Measurements from ENCODE around the gene LARP6. TPM values are rescaled to one million over a fixed set of nuclear protein-coding genes. Genes with fewer than 3 reads are reported as not detected.

Gene LARP6
- polyA plus RNA-seq, 4 donors = 2.3 to 7.1 (median 3.0) TPM; not detected in 1

GRCh38 chr15:70791259-70791658 is 62.7 kb downstream of the LARP6 start:
- Histone ChIP-seq H3K36me3 (ENCODE audit: control insufficient read depth in 3 of 3, insufficient read depth in 2 of 3, low read depth in 1 of 3, low read length in 3 of 3) (no peaks in the 10 kb centered on the region), H3K27me3 (ENCODE audit: control insufficient read depth in 3 of 3, insufficient read depth in 3 of 3, low read length in 3 of 3) (no peaks in the 10 kb centered on the region), H3K4me1 (ENCODE audit: control insufficient read depth in 3 of 3, insufficient read depth in 2 of 3, low read depth in 1 of 3, low read length in 2 of 3) (peaks cover 0 to 22% (median 3%) of the 10 kb centered on the region in 3 donors), H3K27ac (ENCODE audit: low read depth in 1 of 3, low read length in 2 of 3) (no peak overlapping the region), H3K4me3 (ENCODE audit: low read depth in 1 of 3, low read length in 3 of 3) (no peak overlapping the region), H3K9me3 (ENCODE audit: control insufficient read depth in 2 of 2, insufficient read depth in 1 of 2, low read depth in 1 of 2, low read length in 1 of 2) (no peaks in the 10 kb centered on the region)
- no peak for FAIRE-seq
- WGBS, 3 donors = 66 to 81% (median 80%) methylated on average over 5 of the region's 5 CpGs
- DNase-seq = no peak

GRCh38 chr15:70789213-70789612 is 64.7 kb downstream of the LARP6 start:
- peak; percentile 34 to 35 for DNase-seq
- 20 to 51% (median 37%) methylated on average over 4 of the region's 4 CpGs for WGBS, 3 donors
- Histone ChIP-seq H3K27ac (ENCODE audit: low read depth in 1 of 3, low read length in 2 of 3) (peak overlapping the region in 1 of 3 donors; percentile 70), H3K4me1 (ENCODE audit: control insufficient read depth in 3 of 3, insufficient read depth in 2 of 3, low read depth in 1 of 3, low read length in 2 of 3) (peaks cover 0 to 36% (median 9%) of the 10 kb centered on the region in 3 donors), H3K36me3 (ENCODE audit: control insufficient read depth in 3 of 3, insufficient read depth in 2 of 3, low read depth in 1 of 3, low read length in 3 of 3) (no peaks in the 10 kb centered on the region), H3K27me3 (ENCODE audit: control insufficient read depth in 3 of 3, insufficient read depth in 3 of 3, low read length in 3 of 3) (no peaks in the 10 kb centered on the region), H3K4me3 (ENCODE audit: low read depth in 1 of 3, low read length in 3 of 3) (no peak overlapping the region), H3K9me3 (ENCODE audit: control insufficient read depth in 2 of 2, insufficient read depth in 1 of 2, low read depth in 1 of 2, low read length in 1 of 2) (no peaks in the 10 kb centered on the region)
- FAIRE-seq = no peak

GRCh38 chr15:70788114-70789049 is 65.6 kb downstream of the LARP6 start:
- 50 to 77% (median 58%) methylated on average over 6 of the region's 6 CpGs for WGBS, 3 donors
- DNase-seq (peak; percentile 92 to 96), FAIRE-seq (no peak)
- Histone ChIP-seq H3K27me3 (ENCODE audit: control insufficient read depth in 3 of 3, insufficient read depth in 3 of 3, low read length in 3 of 3) (no peaks in the 10 kb centered on the region), H3K4me1 (ENCODE audit: control insufficient read depth in 3 of 3, insufficient read depth in 2 of 3, low read depth in 1 of 3, low read length in 2 of 3) (peaks cover 0 to 42% (median 9%) of the 10 kb centered on the region in 3 donors), H3K27ac (ENCODE audit: low read depth in 1 of 3, low read length in 2 of 3) (peak overlapping the region in 1 of 3 donors; percentile 70), H3K36me3 (ENCODE audit: control insufficient read depth in 3 of 3, insufficient read depth in 2 of 3, low read depth in 1 of 3, low read length in 3 of 3) (no peaks in the 10 kb centered on the region), H3K4me3 (ENCODE audit: low read depth in 1 of 3, low read length in 3 of 3) (no peak overlapping the region), H3K9me3 (ENCODE audit: control insufficient read depth in 2 of 2, insufficient read depth in 1 of 2, low read depth in 1 of 2, low read length in 1 of 2) (no peaks in the 10 kb centered on the region)

GRCh38 chr15:70786996-70787395 is 67.0 kb downstream of the LARP6 start:
- Histone ChIP-seq H3K4me1 (ENCODE audit: control insufficient read depth in 3 of 3, insufficient read depth in 2 of 3, low read depth in 1 of 3, low read length in 2 of 3) (peaks cover 0 to 49% (median 9%) of the 10 kb centered on the region in 3 donors), H3K27me3 (ENCODE audit: control insufficient read depth in 3 of 3, insufficient read depth in 3 of 3, low read length in 3 of 3) (no peaks in the 10 kb centered on the region), H3K4me3 (ENCODE audit: low read depth in 1 of 3, low read length in 3 of 3) (no peak overlapping the region), H3K27ac (ENCODE audit: low read depth in 1 of 3, low read length in 2 of 3) (peak overlapping the region in 2 of 3 donors; percentile 49 to 70), H3K9me3 (ENCODE audit: control insufficient read depth in 2 of 2, insufficient read depth in 1 of 2, low read depth in 1 of 2, low read length in 1 of 2) (no peaks in the 10 kb centered on the region), H3K36me3 (ENCODE audit: control insufficient read depth in 3 of 3, insufficient read depth in 2 of 3, low read depth in 1 of 3, low read length in 3 of 3) (no peaks in the 10 kb centered on the region)
- DNase-seq (no peak), FAIRE-seq (no peak)
- 90 to 91% (median 91%) methylated on average over 4 of the region's 4 CpGs for WGBS, 3 donors

GRCh38 chr15:70783610-70784022 is 70.3 kb downstream of the LARP6 start:
- Histone ChIP-seq H3K4me3 (ENCODE audit: low read depth in 1 of 3, low read length in 3 of 3) (no peak overlapping the region), H3K27me3 (ENCODE audit: control insufficient read depth in 3 of 3, insufficient read depth in 3 of 3, low read length in 3 of 3) (no peaks in the 10 kb centered on the region), H3K36me3 (ENCODE audit: control insufficient read depth in 3 of 3, insufficient read depth in 2 of 3, low read depth in 1 of 3, low read length in 3 of 3) (no peaks in the 10 kb centered on the region), H3K9me3 (ENCODE audit: control insufficient read depth in 2 of 2, insufficient read depth in 1 of 2, low read depth in 1 of 2, low read length in 1 of 2) (no peaks in the 10 kb centered on the region), H3K27ac (ENCODE audit: low read depth in 1 of 3, low read length in 2 of 3) (peak overlapping the region; percentile 34 to 84 (median 35)), H3K4me1 (ENCODE audit: control insufficient read depth in 3 of 3, insufficient read depth in 2 of 3, low read depth in 1 of 3, low read length in 2 of 3) (peaks cover 0 to 41% (median 9%) of the 10 kb centered on the region in 3 donors)
- FAIRE-seq (no peak), DNase-seq (peak; percentile 82 to 90)
- WGBS, 3 donors = 29 to 62% (median 42%) methylated on average over 6 of the region's 6 CpGs

GRCh38 chr15:70783041-70783440 is 70.9 kb downstream of the LARP6 start:
- WGBS, 3 donors = 25 to 79% (median 46%) methylated on average over 3 of the region's 3 CpGs

GRCh38 chr15:70781236-70781635 is 72.7 kb downstream of the LARP6 start:
- WGBS, 3 donors = 86 to 94% (median 89%) methylated on average over 5 of the region's 5 CpGs
- Histone ChIP-seq H3K9me3 (ENCODE audit: control insufficient read depth in 2 of 2, insufficient read depth in 1 of 2, low read depth in 1 of 2, low read length in 1 of 2) (no peaks in the 10 kb centered on the region), H3K4me1 (ENCODE audit: control insufficient read depth in 3 of 3, insufficient read depth in 2 of 3, low read depth in 1 of 3, low read length in 2 of 3) (peaks cover 0 to 30% (median 7%) of the 10 kb centered on the region in 3 donors), H3K27me3 (ENCODE audit: control insufficient read depth in 3 of 3, insufficient read depth in 3 of 3, low read length in 3 of 3) (peaks cover 0 to 2% (median 0%) of the 10 kb centered on the region in 3 donors), H3K36me3 (ENCODE audit: control insufficient read depth in 3 of 3, insufficient read depth in 2 of 3, low read depth in 1 of 3, low read length in 3 of 3) (no peaks in the 10 kb centered on the region), H3K27ac (ENCODE audit: low read depth in 1 of 3, low read length in 2 of 3) (no peak overlapping the region), H3K4me3 (ENCODE audit: low read depth in 1 of 3, low read length in 3 of 3) (no peak overlapping the region)
- FAIRE-seq = no peak
- DNase-seq = peak in 1 of 2 donors; percentile 55

More at GRCh38 chr15:70783041-70783440, 70.9 kb downstream of the LARP6 start:
- H3K4me1 ChIP-seq (ENCODE audit: control insufficient read depth in 3 of 3, insufficient read depth in 2 of 3, low read depth in 1 of 3, low read length in 2 of 3) = peaks cover 0 to 40% (median 9%) of the 10 kb centered on the region in 3 donors
- H3K27ac ChIP-seq (ENCODE audit: low read depth in 1 of 3, low read length in 2 of 3) = peak overlapping the region in 2 of 3 donors; percentile 35 to 84
- no peaks in the 10 kb centered on the region for H3K36me3 ChIP-seq (ENCODE audit: control insufficient read depth in 3 of 3, insufficient read depth in 2 of 3, low read depth in 1 of 3, low read length in 3 of 3)
- no peaks in the 10 kb centered on the region for H3K9me3 ChIP-seq (ENCODE audit: control insufficient read depth in 2 of 2, insufficient read depth in 1 of 2, low read depth in 1 of 2, low read length in 1 of 2)
- FAIRE-seq = no peak
- no peak overlapping the region for H3K4me3 ChIP-seq (ENCODE audit: low read depth in 1 of 3, low read length in 3 of 3)
- peak; percentile 36 to 54 for DNase-seq
- no peaks in the 10 kb centered on the region for H3K27me3 ChIP-seq (ENCODE audit: control insufficient read depth in 3 of 3, insufficient read depth in 3 of 3, low read length in 3 of 3)

All from small intestine (tissue), 7 donors.